ENCODE data around the gene GDPD3. TPM values are rescaled to one million over a fixed set of nuclear protein-coding genes. Genes with fewer than 3 reads are reported as not detected.

GDPD3 gene
- total and polyA plus RNA-seq, 10 of the 15 experiments (the other 5 are each of a cell fraction or from before 2014, with no cell fraction given) = 0.29 to 3.3 (median 0.97) TPM

- no peak for TF ChIP-seq PRDM15 (CRISPR knock-in tag; IDR thresholded peaks at IDR 0.05)
- TF ChIP-seq TAF1 (IDR thresholded peaks at IDR 0.05; ENCODE audit: borderline replicate concordance, low read depth, low read length) = no peak
- TF ChIP-seq ATF2 (IDR thresholded peaks at IDR 0.05; ENCODE audit: low read length) = no peak
- TF ChIP-seq ZNF217 (IDR thresholded peaks at IDR 0.05) = no peak
- TF ChIP-seq ETV6 (conservative IDR thresholded peaks at IDR 0.05 in 1 of 2, IDR thresholded peaks at IDR 0.05 in 1 of 2; ENCODE audit: borderline replicate concordance in 1 of 2, low read depth in 1 of 2) = no peak
- TF ChIP-seq ZNF687 (IDR thresholded peaks at IDR 0.05) = no peak
- TF ChIP-seq TCF12 (IDR thresholded peaks at IDR 0.05; ENCODE audit: low read depth, low read length) = no peak
- TF ChIP-seq ZNF207 (IDR thresholded peaks at IDR 0.05; ENCODE audit: borderline replicate concordance) = no peak
- no peak for TF ChIP-seq HSF1 (IDR thresholded peaks at IDR 0.05; ENCODE audit: low read depth, low read length)
- no peak for TF ChIP-seq CHD2 (IDR thresholded peaks at IDR 0.05; ENCODE audit: borderline replicate concordance, low read depth, low read length)
- peak; percentile 80 for TF ChIP-seq BACH1 (IDR thresholded peaks at IDR 0.05; ENCODE audit: borderline replicate concordance)
- no peak for TF ChIP-seq CREM (IDR thresholded peaks at IDR 0.05; ENCODE audit: low read depth)
- no peak for TF ChIP-seq SIN3A (IDR thresholded peaks at IDR 0.05; ENCODE audit: low read depth, low read length)
- no peak for TF ChIP-seq RAD21 (IDR thresholded peaks at IDR 0.05; ENCODE audit: insufficient read depth, low read depth, low read length)
- TF ChIP-seq SIX5 (IDR thresholded peaks at IDR 0.05; ENCODE audit: low read depth, low read length, severe bottlenecking) = no peak
- no peak for TF ChIP-seq MYB (IDR thresholded peaks at IDR 0.05; ENCODE audit: borderline replicate concordance, low read depth, low read length)
- no peak for TF ChIP-seq SMAD5 (IDR thresholded peaks at IDR 0.05; ENCODE audit: low read depth)
- TF ChIP-seq ZNF622 (IDR thresholded peaks at IDR 0.05) = no peak
- no peak for TF ChIP-seq SUPT20H (IDR thresholded peaks at IDR 0.05; ENCODE audit: borderline replicate concordance, control insufficient read depth, low read depth, low read length)
These were observed 47.2 kb downstream of the GDPD3 start (continued) for GRCh38 chr16:30065943-30066760.
